ENCODE data around the gene MSH5. TPM values are rescaled to one million over a fixed set of nuclear protein-coding genes. Genes with fewer than 3 reads are reported as not detected.

MSH5 gene
- total and polyA plus RNA-seq, 9 of the 15 experiments (the other 6 are each of a cell fraction or from before 2014, with no cell fraction given), result 12.5 to 104 (median 46.6) TPM

- TF ChIP-seq THRB (CRISPR knock-in tag; conservative IDR thresholded peaks at IDR 0.05) (peak; percentile 43; the same call in 1 of the 2 replicates), ZBTB26 (CRISPR knock-in tag; IDR thresholded peaks at IDR 0.05) (no peak), ZNF23 (CRISPR knock-in tag; IDR thresholded peaks at IDR 0.05) (no peak), ZC3H8 (IDR thresholded peaks at IDR 0.05) (peak; percentile 37; the same call in 1 of the 2 replicates), TSC22D4 (tag; IDR thresholded peaks at IDR 0.05) (0 out of 2 replicates have a peak, but pooled peaks have one; percentile 64), KLF13 (tag; IDR thresholded peaks at IDR 0.05; ENCODE audit: borderline replicate concordance, low read depth) (0 out of 2 replicates have a peak, but pooled peaks have one; percentile 14), ARID3B (CRISPR knock-in tag; IDR thresholded peaks at IDR 0.05; ENCODE audit: borderline replicate concordance) (0 out of 2 replicates have a peak, but pooled peaks have one; percentile 24), ZBTB9 (CRISPR knock-in tag; IDR thresholded peaks at IDR 0.05) (peak; percentile 74; the same call in 1 of the 2 replicates), NEUROD1 (IDR thresholded peaks at IDR 0.05; ENCODE audit: borderline replicate concordance, low read depth, low read length, partially characterized antibody) (peak; percentile 27), CAMTA2 (CRISPR knock-in tag; conservative IDR thresholded peaks at IDR 0.05) (peak; percentile 91; the same call in 1 of the 2 replicates), ZNF655 (CRISPR knock-in tag; IDR thresholded peaks at IDR 0.05) (0 out of 2 replicates have a peak, but pooled peaks have one; percentile 72), HMGXB4 (CRISPR knock-in tag; IDR thresholded peaks at IDR 0.05) (no peak), TRIM24 (IDR thresholded peaks at IDR 0.05) (peak in 1 of 2 experiments; percentile 47; a peak in 1 of 4 replicates), SIN3B (IDR thresholded peaks at IDR 0.05; ENCODE audit: low read depth) (no peak), ZNF316 (IDR thresholded peaks at IDR 0.05) (peak; percentile 51; the same call in 1 of the 2 replicates), ATF1 (CRISPR knock-in tag; IDR thresholded peaks at IDR 0.05) (no peak), ATF1 (tag; IDR thresholded peaks at IDR 0.05) (no peak), NFE2L1 (tag; IDR thresholded peaks at IDR 0.05; ENCODE audit: borderline replicate concordance, low read depth) (no peak), TRIM28 (IDR thresholded peaks at IDR 0.05) (peak; percentile 54; the same call in 1 of the 2 replicates), DMBX1 (CRISPR knock-in tag; IDR thresholded peaks at IDR 0.05; ENCODE audit: borderline replicate concordance) (peak; percentile 75)
Observed at GRCh38 chr6:31737315-31737990, 2.4 kb upstream of the MSH5 start (continued).
